ENCODE measurements around the gene IGFBP4. TPM values are rescaled to one million over a fixed set of nuclear protein-coding genes. Genes with fewer than 3 reads are reported as not detected.
A peak's percentile ranks its signal among the peaks of the same experiment; 100 is the strongest.

IGFBP4 gene
- total and polyA plus RNA-seq, 7 donors = 30.3 to 440 (median 242) TPM

GRCh38 chr17:40460604-40460967 lies 17.3 kb downstream of the IGFBP4 start:
- peak overlapping the region; percentile 59 to 94 (median 80) for H3K27ac ChIP-seq
- peaks cover 0 to 26% (median 6%) of the 10 kb centered on the region in 4 donors for H3K36me3 ChIP-seq
- intact Hi-C loops (cut with DNase I) = no loop called here
- no peaks in the 10 kb centered on the region for H3K27me3 ChIP-seq
- 62 to 70% methylated on average over 3 of the region's 3 CpGs for WGBS, 2 donors
- H3K4me1 ChIP-seq = peaks cover 0 to 84% (median 82%) of the 10 kb centered on the region in 4 donors
- H3K9me3 ChIP-seq = no peaks in the 10 kb centered on the region
- no peak overlapping the region for H3K4me3 ChIP-seq
- no peak for DNase-seq
- TF ChIP-seq POLR2A (IDR thresholded peaks at IDR 0.05) (no peak), POLR2AphosphoS5 (IDR thresholded peaks at IDR 0.05) (no peak), EP300 (IDR thresholded peaks at IDR 0.05) (no peak)
- TF ChIP-seq, protein P1, sequence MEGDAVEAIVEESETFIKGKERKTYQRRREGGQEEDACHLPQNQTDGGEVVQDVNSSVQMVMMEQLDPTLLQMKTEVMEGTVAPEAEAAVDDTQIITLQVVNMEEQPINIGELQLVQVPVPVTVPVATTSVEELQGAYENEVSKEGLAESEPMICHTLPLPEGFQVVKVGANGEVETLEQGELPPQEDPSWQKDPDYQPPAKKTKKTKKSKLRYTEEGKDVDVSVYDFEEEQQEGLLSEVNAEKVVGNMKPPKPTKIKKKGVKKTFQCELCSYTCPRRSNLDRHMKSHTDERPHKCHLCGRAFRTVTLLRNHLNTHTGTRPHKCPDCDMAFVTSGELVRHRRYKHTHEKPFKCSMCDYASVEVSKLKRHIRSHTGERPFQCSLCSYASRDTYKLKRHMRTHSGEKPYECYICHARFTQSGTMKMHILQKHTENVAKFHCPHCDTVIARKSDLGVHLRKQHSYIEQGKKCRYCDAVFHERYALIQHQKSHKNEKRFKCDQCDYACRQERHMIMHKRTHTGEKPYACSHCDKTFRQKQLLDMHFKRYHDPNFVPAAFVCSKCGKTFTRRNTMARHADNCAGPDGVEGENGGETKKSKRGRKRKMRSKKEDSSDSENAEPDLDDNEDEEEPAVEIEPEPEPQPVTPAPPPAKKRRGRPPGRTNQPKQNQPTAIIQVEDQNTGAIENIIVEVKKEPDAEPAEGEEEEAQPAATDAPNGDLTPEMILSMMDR (IDR thresholded peaks at IDR 0.05) = no peak

GRCh38 chr17:40460968-40461731 lies 17.9 kb downstream of the IGFBP4 start:
- Histone ChIP-seq H3K36me3 (peaks cover 0 to 20% (median 4%) of the 10 kb centered on the region in 4 donors), H3K9me3 (no peaks in the 10 kb centered on the region), H3K27ac (peak overlapping the region; percentile 59 to 94 (median 80)), H3K4me1 (peaks cover 0 to 79% (median 77%) of the 10 kb centered on the region in 4 donors), H3K4me3 (no peak overlapping the region), H3K27me3 (no peaks in the 10 kb centered on the region)
- intact Hi-C loops (cut with DNase I) = no loop called here
- 54 to 81% methylated on average over 9 of the region's 9 CpGs for WGBS, 2 donors
- TF ChIP-seq POLR2AphosphoS5 (IDR thresholded peaks at IDR 0.05) = peak; percentile 6 to 63 (median 28)
- TF ChIP-seq, protein P1 (IDR thresholded peaks at IDR 0.05) = no peak
- DNase-seq = peak; percentile 66

GRCh38 chr17:40461732-40462342 lies 18.6 kb downstream of the IGFBP4 start:
- intact Hi-C loops (cut with DNase I) = no loop called here
- no peaks in the 10 kb centered on the region for H3K9me3 ChIP-seq
- H3K36me3 ChIP-seq = peaks cover 0 to 13% (median 3%) of the 10 kb centered on the region in 4 donors
- peak overlapping the region; percentile 59 to 94 (median 80) for H3K27ac ChIP-seq
- peak; percentile 70 for DNase-seq
- 68 to 76% methylated on average over 12 of the region's 12 CpGs for WGBS, 2 donors
- TF ChIP-seq EP300 (IDR thresholded peaks at IDR 0.05) (no peak), POLR2AphosphoS5 (IDR thresholded peaks at IDR 0.05) (peak in 2 of 4 donors; percentile 3 to 7)
- no peak overlapping the region for H3K4me3 ChIP-seq
- peaks cover 0 to 72% (median 70%) of the 10 kb centered on the region in 4 donors for H3K4me1 ChIP-seq
- no peaks in the 10 kb centered on the region for H3K27me3 ChIP-seq

DNA sequence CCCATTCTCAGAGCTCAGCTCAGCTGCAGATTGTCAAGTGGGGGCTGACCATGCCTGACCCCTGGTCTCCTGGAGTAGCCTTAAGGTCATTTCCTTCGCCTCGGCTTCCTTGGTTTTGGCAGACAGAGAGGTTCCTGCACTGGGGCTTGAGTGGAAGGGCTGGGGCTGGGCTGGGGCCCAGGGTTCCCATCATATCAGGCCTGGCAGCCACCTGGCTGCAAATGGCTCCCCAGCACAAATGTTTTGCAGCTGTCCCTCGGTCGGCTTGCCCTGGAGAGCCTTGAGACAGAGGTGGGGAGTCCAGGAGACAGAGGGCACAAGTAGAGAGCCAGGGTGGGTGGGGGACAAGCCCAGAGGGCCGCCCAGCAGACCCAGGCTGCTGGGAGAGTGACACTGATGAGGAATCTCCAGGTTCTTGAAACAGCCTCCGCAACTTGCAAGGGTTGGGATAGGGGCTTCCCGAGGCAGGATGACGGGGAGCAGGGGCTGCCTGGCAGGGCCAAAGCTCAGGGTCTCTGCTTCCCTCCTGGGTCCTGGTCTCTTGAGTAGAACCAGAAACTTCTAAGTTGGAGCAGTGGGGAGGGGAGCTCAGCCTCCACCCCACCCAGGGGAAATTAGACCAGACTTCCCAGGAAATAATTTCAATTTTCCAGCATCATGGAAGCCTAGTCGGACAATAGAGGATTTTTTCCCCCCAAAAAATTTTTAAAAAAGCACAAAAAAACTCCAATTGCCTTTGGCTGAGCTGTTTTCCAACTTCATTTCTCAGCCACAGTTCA lies 19.3 kb downstream of the IGFBP4 start:
- WGBS, 2 donors = 57 to 72% methylated on average over 9 of the region's 9 CpGs
- H3K4me1 ChIP-seq = peaks cover 0 to 65% (median 63%) of the 10 kb centered on the region in 4 donors
- H3K27me3 ChIP-seq = no peaks in the 10 kb centered on the region
- TF ChIP-seq, protein P1 (IDR thresholded peaks at IDR 0.05) = no peak
- TF ChIP-seq POLR2A (IDR thresholded peaks at IDR 0.05) = no peak
- TF ChIP-seq POLR2AphosphoS5 (IDR thresholded peaks at IDR 0.05) = peak in 2 of 4 donors; percentile 28 to 31
- no peak for TF ChIP-seq EP300 (IDR thresholded peaks at IDR 0.05)
- peak overlapping the region; percentile 59 to 94 (median 80) for H3K27ac ChIP-seq
- no peak overlapping the region for H3K4me3 ChIP-seq
- intact Hi-C loops (cut with DNase I) = no loop called here
- H3K36me3 ChIP-seq = peaks cover 0 to 6% (median 0%) of the 10 kb centered on the region in 4 donors
- H3K9me3 ChIP-seq = no peaks in the 10 kb centered on the region
- peak; percentile 67 for DNase-seq

Measured in sigmoid colon (tissue), 7 donors.